Measurements from ENCODE around the gene MTUS2. TPM values are rescaled to one million over a fixed set of nuclear protein-coding genes. Genes with fewer than 3 reads are reported as not detected.
A peak's percentile ranks its signal among the peaks of the same experiment; 100 is the strongest.

MTUS2 gene
- total RNA-seq, 1 experiment from 2014 or later: not detected

DNA sequence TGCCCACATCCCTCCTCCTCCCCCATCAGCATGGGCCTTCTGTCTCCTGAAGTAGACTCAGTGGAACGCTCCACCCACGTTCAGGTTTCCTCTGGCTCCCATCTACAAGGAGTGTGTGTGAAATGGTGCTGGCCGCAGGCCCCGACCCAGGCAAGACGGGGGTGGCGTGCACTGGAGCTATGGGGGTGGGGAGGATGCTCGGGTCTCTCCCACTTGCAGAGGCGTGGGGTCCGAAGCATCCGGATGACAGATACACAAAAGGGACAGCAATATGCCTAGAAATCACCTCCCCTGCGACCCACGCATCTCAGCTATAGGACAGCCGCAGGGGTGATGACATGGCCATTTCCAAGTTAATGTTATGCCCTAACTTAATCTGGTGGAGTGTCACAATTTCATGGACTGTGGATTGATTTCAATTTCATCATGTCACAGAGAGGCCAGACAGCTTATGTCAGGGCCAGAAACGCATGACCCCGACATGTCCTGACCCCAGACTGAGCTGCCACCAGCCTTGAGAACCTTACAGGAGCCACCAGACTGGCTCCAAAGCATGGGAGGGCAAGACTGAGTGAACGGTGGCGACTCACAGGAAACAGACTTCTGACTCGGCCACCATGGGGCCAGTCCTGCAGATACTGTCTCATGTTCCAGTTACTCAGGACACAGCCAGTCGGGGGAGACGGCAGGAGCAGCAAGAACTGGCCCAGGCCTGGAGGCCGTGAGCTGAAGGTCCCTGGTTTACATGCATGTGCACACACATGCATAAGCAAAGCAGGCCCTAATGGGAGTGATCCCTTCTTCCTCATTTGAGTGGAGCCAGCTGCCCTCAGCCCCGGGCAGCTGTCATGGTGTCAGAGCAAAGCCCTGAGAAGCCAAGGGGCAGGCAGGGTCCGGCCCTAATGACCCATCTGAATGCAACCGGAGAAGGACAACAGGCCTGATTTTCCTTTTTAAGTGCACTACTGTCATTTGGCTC, 693.2 kb downstream of the MTUS2 start:
- H3K36me3 ChIP-seq (ENCODE audit: low read depth, low read length): peaks cover 14% of the 10 kb centered on the region; the same call in 1 of the 2 replicates
- no peaks in the 10 kb centered on the region for H3K9me3 ChIP-seq (ENCODE audit: low read length)

DNA sequence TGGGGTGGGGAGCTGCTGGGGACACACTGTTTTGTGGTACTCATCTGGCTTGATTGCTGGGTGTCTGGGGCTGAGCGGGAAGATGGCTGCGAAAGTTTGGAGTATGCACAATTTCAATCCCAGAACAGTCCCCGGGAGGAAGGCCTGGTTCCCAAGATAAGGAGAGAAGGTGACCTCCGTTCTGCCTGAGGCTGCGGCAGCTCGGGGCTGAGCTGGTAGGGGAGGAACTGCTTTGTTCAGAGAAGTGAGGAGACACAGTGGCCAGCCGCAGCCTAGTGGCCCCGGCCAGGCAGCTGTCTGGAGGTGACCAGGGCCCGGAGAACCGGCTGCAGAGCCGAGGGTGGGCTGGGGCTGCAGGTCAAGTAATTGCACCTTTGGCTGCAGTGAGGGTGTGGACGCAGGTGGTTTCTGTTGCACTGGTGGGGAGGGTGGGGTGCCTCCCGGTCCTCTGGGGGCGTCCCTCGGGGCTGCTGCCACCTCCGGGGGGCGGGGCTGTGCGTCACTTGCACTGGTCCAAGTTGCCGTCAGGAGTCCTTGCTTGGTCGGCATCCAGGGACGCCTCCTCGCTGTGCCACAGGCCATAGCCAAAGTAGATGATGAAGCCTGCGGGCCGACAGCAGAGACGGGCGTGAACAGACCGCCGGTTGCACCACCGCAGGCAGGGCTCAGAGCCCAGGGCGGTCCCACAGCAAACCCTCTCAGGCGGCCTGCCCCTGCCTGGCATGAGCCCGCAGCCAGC, 694.0 kb downstream of the MTUS2 start:
- TF ChIP-seq EZH2 (IDR thresholded peaks at IDR 0.05; ENCODE audit: low read length, unreplicated experiment) (no peak), EZH2phosphoT487 (IDR thresholded peaks at IDR 0.05; ENCODE audit: borderline replicate concordance, low read length) (no peak)
- TF ChIP-seq, protein P1, sequence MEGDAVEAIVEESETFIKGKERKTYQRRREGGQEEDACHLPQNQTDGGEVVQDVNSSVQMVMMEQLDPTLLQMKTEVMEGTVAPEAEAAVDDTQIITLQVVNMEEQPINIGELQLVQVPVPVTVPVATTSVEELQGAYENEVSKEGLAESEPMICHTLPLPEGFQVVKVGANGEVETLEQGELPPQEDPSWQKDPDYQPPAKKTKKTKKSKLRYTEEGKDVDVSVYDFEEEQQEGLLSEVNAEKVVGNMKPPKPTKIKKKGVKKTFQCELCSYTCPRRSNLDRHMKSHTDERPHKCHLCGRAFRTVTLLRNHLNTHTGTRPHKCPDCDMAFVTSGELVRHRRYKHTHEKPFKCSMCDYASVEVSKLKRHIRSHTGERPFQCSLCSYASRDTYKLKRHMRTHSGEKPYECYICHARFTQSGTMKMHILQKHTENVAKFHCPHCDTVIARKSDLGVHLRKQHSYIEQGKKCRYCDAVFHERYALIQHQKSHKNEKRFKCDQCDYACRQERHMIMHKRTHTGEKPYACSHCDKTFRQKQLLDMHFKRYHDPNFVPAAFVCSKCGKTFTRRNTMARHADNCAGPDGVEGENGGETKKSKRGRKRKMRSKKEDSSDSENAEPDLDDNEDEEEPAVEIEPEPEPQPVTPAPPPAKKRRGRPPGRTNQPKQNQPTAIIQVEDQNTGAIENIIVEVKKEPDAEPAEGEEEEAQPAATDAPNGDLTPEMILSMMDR (conservative IDR thresholded peaks at IDR 0.05; ENCODE audit: low read depth, low read length): no peak

More for the DNA sequence above, 693.2 kb downstream of the MTUS2 start:
- TF ChIP-seq EZH2 (IDR thresholded peaks at IDR 0.05; ENCODE audit: low read length, unreplicated experiment) (no peak), EZH2phosphoT487 (IDR thresholded peaks at IDR 0.05; ENCODE audit: borderline replicate concordance, low read length) (no peak)
- TF ChIP-seq, protein P1 (conservative IDR thresholded peaks at IDR 0.05; ENCODE audit: low read depth, low read length): no peak
- CTCF ChIA-PET: no interaction called here
- H3K9me2 ChIP-seq (replicated peaks; ENCODE audit: low read length): no peaks in the 10 kb centered on the region
- no peaks in the 10 kb centered on the region for H3F3A ChIP-seq (ENCODE audit: low read length, unreplicated experiment)
- no peak overlapping the region for H3K4me2 ChIP-seq (ENCODE audit: low read length)
- no peak overlapping the region for H3K4me3 ChIP-seq (ENCODE audit: low read length)
- no peaks in the 10 kb centered on the region for H3K27me3 ChIP-seq (ENCODE audit: low read length)
- no peaks in the 10 kb centered on the region for H3K79me2 ChIP-seq (ENCODE audit: low read length)
- peak; percentile 26 for DNase-seq
- no peak overlapping the region for H3K27ac ChIP-seq (ENCODE audit: low read length)
- H3K4me1 ChIP-seq (ENCODE audit: insufficient read depth, low read length): 0 out of 2 replicates have a peak, but pooled peaks cover 6% of the 10 kb centered on the region
- H4K20me1 ChIP-seq (ENCODE audit: low read length): no peaks in the 10 kb centered on the region
- POLR2A ChIA-PET (ENCODE audit: unreplicated experiment): no interaction called here
- intact Hi-C loops (cut with micrococcal nuclease): no loop called here
- H3K9ac ChIP-seq (ENCODE audit: low read length): no peak overlapping the region
- H2AFZ ChIP-seq (ENCODE audit: low read length): no peak overlapping the region
- no TSS peak for BruUV-seq (replicated peaks)
- ATAC-seq: peak; percentile 57

More for the DNA sequence above, 694.0 kb downstream of the MTUS2 start:
- no peak overlapping the region for H2AFZ ChIP-seq (ENCODE audit: low read length)
- H3K9me3 ChIP-seq (ENCODE audit: low read length): no peaks in the 10 kb centered on the region
- H3K27me3 ChIP-seq (ENCODE audit: low read length): no peaks in the 10 kb centered on the region
- H3K27ac ChIP-seq (ENCODE audit: low read length): no peak overlapping the region
- H3K4me3 ChIP-seq (ENCODE audit: low read length): no peak overlapping the region
- intact Hi-C loops (cut with micrococcal nuclease): no loop called here
- H3K79me2 ChIP-seq (ENCODE audit: low read length): no peaks in the 10 kb centered on the region
- POLR2A ChIA-PET (ENCODE audit: unreplicated experiment): no interaction called here
- ATAC-seq (no peak), DNase-seq (no peak)
- CTCF ChIA-PET: no interaction called here
- H3K4me2 ChIP-seq (ENCODE audit: low read length): no peak overlapping the region
- H3F3A ChIP-seq (ENCODE audit: low read length, unreplicated experiment): no peaks in the 10 kb centered on the region
- no peaks in the 10 kb centered on the region for H4K20me1 ChIP-seq (ENCODE audit: low read length)
- BruUV-seq (replicated peaks): no TSS peak
- 0 out of 2 replicates have a peak, but pooled peaks cover 6% of the 10 kb centered on the region for H3K4me1 ChIP-seq (ENCODE audit: insufficient read depth, low read length)
- H3K9ac ChIP-seq (ENCODE audit: low read length): no peak overlapping the region
- H3K9me2 ChIP-seq (replicated peaks; ENCODE audit: low read length): no peaks in the 10 kb centered on the region
- H3K36me3 ChIP-seq (ENCODE audit: low read depth, low read length): peaks cover 18% of the 10 kb centered on the region; the same call in 1 of the 2 replicates
